Measurements from ENCODE around the gene TMEM80. TPM values are rescaled to one million over a fixed set of nuclear protein-coding genes. Genes with fewer than 3 reads are reported as not detected.
"Not testable (repeated sequence)": the region's sequence is repeated elsewhere in the genome, so short reads cannot be mapped to it uniquely, and the experiment has no call there.

TMEM80 gene
- total and polyA plus RNA-seq, 12 donors = 11.1 to 85.3 (median 32.8) TPM

GRCh38 chr11:688681-689080, 6.9 kb upstream of the TMEM80 start:
- Histone ChIP-seq H3K36me3 (replicated peaks in 1 of 2) (peaks cover 0 to 57% of the 10 kb centered on the region in 2 donors), H3K27me3 (no peaks in the 10 kb centered on the region), H3K27ac (no peak overlapping the region), H3K4me1 (replicated peaks in 1 of 2) (peaks cover 3 to 8% of the 10 kb centered on the region in 2 donors), H3K4me3 (no peak overlapping the region), H3K9me3 (replicated peaks in 1 of 3) (no peaks in the 10 kb centered on the region)
- no peak for TF ChIP-seq POLR2A (IDR thresholded peaks at IDR 0.05)
- TF ChIP-seq, protein P1, sequence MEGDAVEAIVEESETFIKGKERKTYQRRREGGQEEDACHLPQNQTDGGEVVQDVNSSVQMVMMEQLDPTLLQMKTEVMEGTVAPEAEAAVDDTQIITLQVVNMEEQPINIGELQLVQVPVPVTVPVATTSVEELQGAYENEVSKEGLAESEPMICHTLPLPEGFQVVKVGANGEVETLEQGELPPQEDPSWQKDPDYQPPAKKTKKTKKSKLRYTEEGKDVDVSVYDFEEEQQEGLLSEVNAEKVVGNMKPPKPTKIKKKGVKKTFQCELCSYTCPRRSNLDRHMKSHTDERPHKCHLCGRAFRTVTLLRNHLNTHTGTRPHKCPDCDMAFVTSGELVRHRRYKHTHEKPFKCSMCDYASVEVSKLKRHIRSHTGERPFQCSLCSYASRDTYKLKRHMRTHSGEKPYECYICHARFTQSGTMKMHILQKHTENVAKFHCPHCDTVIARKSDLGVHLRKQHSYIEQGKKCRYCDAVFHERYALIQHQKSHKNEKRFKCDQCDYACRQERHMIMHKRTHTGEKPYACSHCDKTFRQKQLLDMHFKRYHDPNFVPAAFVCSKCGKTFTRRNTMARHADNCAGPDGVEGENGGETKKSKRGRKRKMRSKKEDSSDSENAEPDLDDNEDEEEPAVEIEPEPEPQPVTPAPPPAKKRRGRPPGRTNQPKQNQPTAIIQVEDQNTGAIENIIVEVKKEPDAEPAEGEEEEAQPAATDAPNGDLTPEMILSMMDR (IDR thresholded peaks at IDR 0.05) = no peak
- 78 to 85% (median 81%) methylated on average over 2 to 9 of the region's 9 CpGs for WGBS, 4 donors
- intact Hi-C loops (cut with DNase I) = no loop called here
- no peak for DNase-seq

DNA sequence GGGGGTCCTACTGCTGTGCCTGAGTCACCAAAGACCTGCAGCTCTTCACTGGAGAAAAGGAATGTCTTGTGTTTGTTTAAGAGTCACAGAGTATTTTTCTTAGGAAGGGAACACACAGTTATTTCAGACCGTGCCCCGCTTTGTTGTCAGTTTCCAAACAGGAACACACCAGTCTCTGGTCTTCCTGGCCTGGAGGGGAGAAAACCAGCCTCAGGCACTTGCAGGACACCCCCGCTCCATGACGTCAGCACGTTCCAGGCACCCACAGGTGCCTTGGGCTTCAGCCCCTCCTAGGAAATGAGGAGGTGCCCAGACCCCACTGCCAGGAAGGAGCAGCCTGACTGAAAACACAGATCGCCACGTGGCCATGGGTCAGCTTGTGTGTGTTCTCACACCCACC, 6.0 kb upstream of the TMEM80 start:
- no peak for DNase-seq
- intact Hi-C loops (cut with DNase I) = no loop called here
- H3K27ac ChIP-seq = no peak overlapping the region
- peaks cover 0 to 49% of the 10 kb centered on the region in 2 donors for H3K36me3 ChIP-seq (replicated peaks in 1 of 2)
- no peak for TF ChIP-seq POLR2A (IDR thresholded peaks at IDR 0.05)
- TF ChIP-seq, protein P1 (IDR thresholded peaks at IDR 0.05) = no peak
- no peak overlapping the region for H3K4me3 ChIP-seq
- peaks cover 12 to 13% of the 10 kb centered on the region in 2 donors for H3K4me1 ChIP-seq (replicated peaks in 1 of 2)
- H3K9me3 ChIP-seq (replicated peaks in 1 of 3) = no peaks in the 10 kb centered on the region
- H3K27me3 ChIP-seq = no peaks in the 10 kb centered on the region
- WGBS, 4 donors = 81 to 90% (median 87%) methylated on average over 5 to 7 of the region's 7 CpGs

GRCh38 chr11:690244-690643, 5.4 kb upstream of the TMEM80 start:
- intact Hi-C loops (cut with DNase I); DNase-seq; H3K27me3 ChIP-seq; H3K27ac ChIP-seq; H3K9me3 ChIP-seq (replicated peaks in 1 of 3); H3K4me3 ChIP-seq: not testable (repeated sequence)
- WGBS, 4 donors = 89 to 100% (median 98%) methylated on average over 3 of the region's 3 CpGs
- Histone ChIP-seq H3K36me3 (replicated peaks in 1 of 2) (peaks cover 0 to 44% of the 10 kb centered on the region in 2 donors), H3K4me1 (replicated peaks in 1 of 2) (peaks cover 12 to 14% of the 10 kb centered on the region in 2 donors)

DNA sequence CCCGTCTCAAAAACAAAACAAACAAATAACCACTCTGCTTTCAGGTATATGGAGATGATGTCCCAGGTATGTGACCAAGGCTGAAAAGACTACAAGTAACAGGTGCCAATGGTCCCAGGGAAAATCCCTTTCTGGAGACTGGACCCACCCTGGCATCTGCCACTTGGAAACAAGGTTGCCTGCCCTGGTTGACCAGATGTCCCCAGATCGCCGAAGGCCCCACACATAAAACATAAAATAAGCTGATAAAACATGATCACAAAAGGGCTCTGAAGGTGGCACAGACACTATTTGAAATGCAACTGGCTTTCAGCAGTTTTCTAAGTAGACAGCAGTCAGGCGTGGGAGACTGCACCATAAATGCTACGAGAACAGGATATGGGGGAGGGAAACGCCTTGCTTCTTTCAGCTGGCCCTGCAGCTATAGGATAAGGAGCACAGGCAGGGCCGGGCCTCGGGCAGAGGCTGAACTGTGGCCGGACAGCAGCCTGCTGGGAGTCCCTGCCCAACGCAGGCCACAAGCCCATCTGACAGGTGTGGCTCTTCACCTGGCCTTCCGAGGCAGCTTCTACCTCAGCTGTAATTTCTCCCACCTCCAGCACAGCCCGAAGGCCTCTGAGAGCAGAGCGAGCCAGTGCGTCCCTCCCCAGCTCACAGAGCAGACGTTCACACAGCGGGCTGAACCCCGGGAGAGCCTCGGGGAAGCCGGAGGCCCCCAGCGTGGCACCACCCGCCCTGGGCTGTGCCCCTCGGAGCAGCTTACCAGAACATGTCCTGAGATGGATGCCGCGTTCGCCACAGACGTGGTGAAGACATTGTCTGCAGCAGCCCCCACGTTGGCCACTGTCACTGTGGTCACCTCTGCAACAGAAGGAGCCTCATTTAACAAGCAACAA, 4.6 kb upstream of the TMEM80 start:
- H3K27me3 ChIP-seq = no peaks in the 10 kb centered on the region
- no peak for DNase-seq
- H3K27ac ChIP-seq = no peak overlapping the region
- H3K4me3 ChIP-seq = no peak overlapping the region
- TF ChIP-seq POLR2A (IDR thresholded peaks at IDR 0.05) = no peak
- TF ChIP-seq, protein P1 (IDR thresholded peaks at IDR 0.05) = no peak
- H3K9me3 ChIP-seq (replicated peaks in 1 of 3) = no peaks in the 10 kb centered on the region
- peaks cover 12 to 14% of the 10 kb centered on the region in 2 donors for H3K4me1 ChIP-seq (replicated peaks in 1 of 2)
- intact Hi-C loops (cut with DNase I) = no loop called here
- peaks cover 0 to 37% of the 10 kb centered on the region in 2 donors for H3K36me3 ChIP-seq (replicated peaks in 1 of 2)
- 85 to 91% (median 87%) methylated on average over 20 to 27 of the region's 27 CpGs for WGBS, 4 donors

All from adrenal gland (tissue), 12 donors.